ENCODE data around the gene KRTAP11-1. TPM values are rescaled to one million over a fixed set of nuclear protein-coding genes. Genes with fewer than 3 reads are reported as not detected.

The KRTAP11-1 gene
- total RNA-seq, 4 donors from 2014 or later = not detected

GRCh38 chr21:30900881-30901280 lies 19.5 kb upstream of the KRTAP11-1 start:
- Histone ChIP-seq H3K27ac (no peak overlapping the region), H3K9me3 (no peaks in the 10 kb centered on the region), H3K27me3 (no peaks in the 10 kb centered on the region), H3K4me1 (no peaks in the 10 kb centered on the region), H3K36me3 (no peaks in the 10 kb centered on the region), H3K4me3 (no peak overlapping the region)
- WGBS, 2 donors (ENCODE audit: low coverage in 1 of 2) = 62 to 67% methylated on average over 4 of the region's 4 CpGs
- TF ChIP-seq EP300 (IDR thresholded peaks at IDR 0.05; ENCODE audit: low read depth) (no peak), POLR2AphosphoS5 (IDR thresholded peaks at IDR 0.05) (no peak), CTCF (IDR thresholded peaks at IDR 0.05) (no peak), POLR2A (IDR thresholded peaks at IDR 0.05) (no peak)
- intact Hi-C loops (cut with DNase I; ENCODE audit: low total_unique reads) = no loop called here
- in situ Hi-C loops (cut with MboI; ENCODE audit: low pct_ligation_motif_present in 1 of 4, low pct_unique_long_range_greater_than_20kb in 1 of 4, low sequenced_read_pairs in 3 of 4) = loop anchor here in 1 of 4 donors (25.0 kb wide), 1 partner anchor 89 kb away; the partner anchor contains the start of gene KRTAP8-1
- no peak for DNase-seq

GRCh38 chr21:30882866-30883597 lies 1.7 kb upstream of the KRTAP11-1 start:
- H3K9me3 ChIP-seq = no peaks in the 10 kb centered on the region
- H3K27me3 ChIP-seq = no peaks in the 10 kb centered on the region
- H3K36me3 ChIP-seq = no peaks in the 10 kb centered on the region
- in situ Hi-C loops (cut with MboI; ENCODE audit: low pct_ligation_motif_present in 1 of 4, low pct_unique_long_range_greater_than_20kb in 1 of 4, low sequenced_read_pairs in 3 of 4) = no loop called here
- H3K4me3 ChIP-seq = no peak overlapping the region
- WGBS, 2 donors (ENCODE audit: low coverage in 1 of 2) = 79 to 86% methylated on average over 8 of the region's 8 CpGs
- intact Hi-C loops (cut with DNase I; ENCODE audit: low total_unique reads) = no loop called here
- DNase-seq = no peak
- TF ChIP-seq CTCF (IDR thresholded peaks at IDR 0.05) = no peak
- TF ChIP-seq POLR2A (IDR thresholded peaks at IDR 0.05) = no peak
- TF ChIP-seq EP300 (IDR thresholded peaks at IDR 0.05; ENCODE audit: low read depth) = no peak
- TF ChIP-seq POLR2AphosphoS5 (IDR thresholded peaks at IDR 0.05) = no peak
- no peak overlapping the region for H3K27ac ChIP-seq
- H3K4me1 ChIP-seq = no peaks in the 10 kb centered on the region

GRCh38 chr21:30880914-30881313 lies 466 bp downstream of the KRTAP11-1 start:
- TF ChIP-seq CTCF (IDR thresholded peaks at IDR 0.05) = no peak
- TF ChIP-seq EP300 (IDR thresholded peaks at IDR 0.05; ENCODE audit: low read depth) = no peak
- no peak for TF ChIP-seq POLR2AphosphoS5 (IDR thresholded peaks at IDR 0.05)
- TF ChIP-seq POLR2A (IDR thresholded peaks at IDR 0.05) = no peak
- H3K36me3 ChIP-seq = no peaks in the 10 kb centered on the region
- H3K4me3 ChIP-seq = no peak overlapping the region
- 74% methylated on average over 12 of the region's 12 CpGs; no CpG with 5 or more reads in 1 of the 2 donors for WGBS, 2 donors (ENCODE audit: low coverage in 1 of 2)
- in situ Hi-C loops (cut with MboI; ENCODE audit: low pct_ligation_motif_present in 1 of 4, low pct_unique_long_range_greater_than_20kb in 1 of 4, low sequenced_read_pairs in 3 of 4) = no loop called here
- no peak overlapping the region for H3K27ac ChIP-seq
- no peak for DNase-seq
- intact Hi-C loops (cut with DNase I; ENCODE audit: low total_unique reads) = no loop called here
- H3K9me3 ChIP-seq = no peaks in the 10 kb centered on the region
- H3K4me1 ChIP-seq = no peaks in the 10 kb centered on the region
- H3K27me3 ChIP-seq = no peaks in the 10 kb centered on the region

GRCh38 chr21:30874526-30874925 lies 6.9 kb downstream of the KRTAP11-1 start:
- H3K36me3 ChIP-seq = no peaks in the 10 kb centered on the region
- DNase-seq = no peak
- 79 to 91% methylated on average over 2 of the region's 2 CpGs for WGBS, 2 donors (ENCODE audit: low coverage in 1 of 2)
- H3K27ac ChIP-seq = no peak overlapping the region
- no peaks in the 10 kb centered on the region for H3K27me3 ChIP-seq
- TF ChIP-seq CTCF (IDR thresholded peaks at IDR 0.05) = no peak
- no peak for TF ChIP-seq POLR2AphosphoS5 (IDR thresholded peaks at IDR 0.05)
- no peak for TF ChIP-seq EP300 (IDR thresholded peaks at IDR 0.05; ENCODE audit: low read depth)
- no peak for TF ChIP-seq POLR2A (IDR thresholded peaks at IDR 0.05)
- no peaks in the 10 kb centered on the region for H3K9me3 ChIP-seq
- H3K4me3 ChIP-seq = no peak overlapping the region
- H3K4me1 ChIP-seq = no peaks in the 10 kb centered on the region
- intact Hi-C loops (cut with DNase I; ENCODE audit: low total_unique reads) (no loop called here), in situ Hi-C loops (cut with MboI; ENCODE audit: low pct_ligation_motif_present in 1 of 4, low pct_unique_long_range_greater_than_20kb in 1 of 4, low sequenced_read_pairs in 3 of 4) (no loop called here)
